Right hindlimb (tissue), 1 donor: Measurements from ENCODE around the gene LRTM1.

Experiments used
- DNase-seq: peaks from one replicate; pipeline ENCODE4 v3.0.0-alpha.2; 2018

The LRTM1 gene

GRCh38 chr3:54889731-54890130, 38.1 kb downstream of the LRTM1 start:
- DNase-seq: no peak

- no peak for DNase-seq
These were observed 39.0 kb downstream of the LRTM1 start for GRCh38 chr3:54888873-54889272.

DNA sequence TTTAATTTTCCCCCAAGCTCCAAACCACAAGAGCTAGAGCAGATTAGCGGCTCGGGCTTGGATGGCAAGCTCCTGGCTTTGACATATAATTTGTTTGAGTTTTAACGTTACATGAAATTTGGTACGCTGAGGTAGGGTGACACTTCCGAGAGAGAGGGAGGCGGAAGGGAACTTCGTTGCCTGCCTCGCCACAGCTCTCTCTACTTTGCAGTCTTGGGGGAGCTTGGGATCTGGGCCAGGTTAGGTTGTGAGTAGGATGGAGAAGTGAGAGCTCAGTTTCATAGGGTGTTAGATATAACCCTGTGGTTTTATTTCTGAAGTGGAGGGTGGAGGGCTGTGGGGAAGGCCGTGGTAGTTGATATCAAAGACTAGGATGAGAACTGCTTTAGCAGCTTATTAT, 39.7 kb downstream of the LRTM1 start:
- DNase-seq: no peak

- no peak for DNase-seq
These were observed 45.6 kb downstream of the LRTM1 start for GRCh38 chr3:54882129-54882833.

- DNase-seq: no peak
These were observed 49.7 kb downstream of the LRTM1 start for GRCh38 chr3:54878145-54878544.

GRCh38 chr3:54877730-54878129, 50.1 kb downstream of the LRTM1 start:
- DNase-seq: no peak

DNA sequence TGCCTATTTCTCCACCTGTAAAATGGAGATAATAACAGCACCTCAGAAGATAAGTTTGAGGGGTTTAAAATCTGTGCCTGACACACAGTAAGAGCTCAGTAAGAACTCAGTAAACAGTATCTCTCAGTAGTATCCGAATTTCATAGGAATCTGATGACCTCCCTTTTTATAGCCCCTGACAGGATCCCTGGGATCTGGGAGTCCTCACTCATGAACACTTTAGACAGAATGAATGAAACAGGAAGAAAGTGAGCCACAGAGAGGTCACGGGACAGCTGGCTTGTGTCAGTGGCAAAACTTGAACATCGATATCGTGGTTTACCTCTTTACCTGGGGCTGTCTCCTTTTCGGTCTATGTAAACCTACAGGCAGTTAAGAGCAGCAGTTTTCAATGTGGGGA, 51.2 kb downstream of the LRTM1 start:
- DNase-seq: no peak

DNA sequence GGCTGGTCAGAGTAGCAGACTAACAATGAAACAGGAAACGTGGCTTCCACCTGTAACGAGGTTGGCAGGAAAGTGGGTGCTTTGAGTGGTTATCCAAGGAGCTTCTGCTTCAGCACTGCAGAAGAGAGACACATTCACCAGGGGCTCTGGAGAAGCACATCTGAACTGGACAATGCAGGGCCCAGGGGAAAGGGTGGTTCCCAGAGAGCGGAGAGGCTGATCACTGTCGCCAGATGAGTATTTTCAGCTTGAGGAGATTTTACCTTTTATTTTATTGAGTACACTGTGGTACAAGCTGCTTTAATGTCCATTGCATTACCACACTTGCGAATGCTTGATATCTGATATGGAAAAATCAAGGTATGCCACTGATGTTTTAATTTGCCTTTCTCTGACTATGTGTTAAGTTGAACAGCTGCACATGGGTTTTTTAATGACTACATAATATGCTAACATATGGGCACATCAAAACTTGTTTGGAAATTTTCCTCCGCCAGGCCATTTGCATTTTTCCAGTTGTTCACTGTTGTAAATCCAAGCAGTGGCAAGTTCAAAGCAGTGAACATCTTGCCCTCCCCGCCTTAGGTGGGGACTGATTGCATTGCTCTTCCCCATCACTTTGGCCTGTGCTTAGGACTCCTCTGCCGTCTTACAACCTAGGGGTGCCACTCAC, 52.1 kb downstream of the LRTM1 start:
- DNase-seq: no peak

- DNase-seq: no peak
These were observed 52.9 kb downstream of the LRTM1 start for GRCh38 chr3:54874816-54875556.

DNA sequence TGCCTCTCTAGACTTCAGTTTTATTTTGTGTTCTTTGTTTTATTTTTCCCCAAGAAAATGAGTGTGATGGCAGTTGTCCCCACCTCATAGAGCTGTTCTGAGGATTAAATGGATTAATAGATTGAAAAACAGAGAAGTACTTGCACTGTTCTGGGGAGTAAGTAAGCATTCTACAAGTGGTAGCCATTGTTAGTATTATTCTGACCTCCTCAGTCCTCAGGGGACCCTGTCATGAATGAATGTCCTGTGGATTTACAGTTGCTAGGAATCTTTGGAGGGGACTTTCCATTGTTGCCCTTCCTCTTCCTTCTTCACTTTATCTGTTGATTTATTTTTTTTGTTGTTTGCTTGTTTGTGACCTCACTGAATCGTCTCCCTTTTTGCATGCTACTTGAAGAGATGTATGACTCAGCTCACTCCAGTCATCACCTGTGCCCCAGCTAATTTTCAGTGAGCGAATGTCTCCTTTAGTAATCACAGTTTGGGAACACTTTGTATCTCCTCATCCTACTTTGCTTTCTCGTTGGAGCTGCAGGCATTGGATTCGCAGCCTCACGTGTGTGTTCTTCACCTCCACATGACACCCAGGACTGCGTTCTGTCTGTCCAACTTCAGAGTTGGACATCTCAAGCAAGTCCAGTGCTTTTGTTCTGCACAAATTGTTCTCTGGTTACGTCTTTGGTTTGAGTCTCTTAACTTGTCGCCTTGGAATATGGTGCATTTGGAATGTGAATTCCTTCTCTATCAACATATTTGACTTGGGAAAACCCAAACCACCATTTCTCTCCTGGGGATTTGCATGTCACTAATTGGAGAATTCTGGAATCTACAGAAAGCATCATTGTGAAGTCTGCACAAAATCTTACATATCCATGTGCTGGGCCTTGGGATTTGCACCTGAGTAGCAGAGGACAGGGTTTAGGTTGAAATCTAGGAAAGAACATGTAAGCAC, 54.5 kb downstream of the LRTM1 start:
- DNase-seq: no peak

GRCh38 chr3:54871867-54872266, 56.0 kb downstream of the LRTM1 start:
- DNase-seq: no peak

GRCh38 chr3:54870423-54870822, 57.4 kb downstream of the LRTM1 start:
- peak; percentile 54 for DNase-seq
